GM12891 (cell line): ENCODE measurements around the gene TAF1B.

Experiments
- DNase-seq: peaks from one replicate; pipeline ENCODE4 v3.0.0; 2011; ENCODE audit warnings: low spot score; ENCODE audit not compliant: insufficient read length
- FAIRE-seq: peaks from 2 replicates; lab custom pipeline; 2011; peaks lifted over from hg19 to GRCh38; lab: Jason Lieb, UNC
- PAX5 ChIP-seq: IDR thresholded peaks from 2 replicates; pipeline ENCODE4 v1.6.1; 2011; ENCODE audit warnings: low read length, moderate library complexity, mild to moderate bottlenecking; ENCODE audit not compliant: insufficient read depth, severe bottlenecking
- POLR2A ChIP-seq: IDR thresholded peaks from 2 replicates; pipeline ENCODE4 v1.6.1; 2011; ENCODE audit warnings: low read depth, low read length, control low read depth
- POLR2AphosphoS5 ChIP-seq: IDR thresholded peaks from 2 replicates; pipeline ENCODE4 v1.6.1; 2011; ENCODE audit warnings: low read depth, low read length, control low read depth
- POU2F2 ChIP-seq: IDR thresholded peaks from 2 replicates; pipeline ENCODE4 v1.6.1; 2011; ENCODE audit warnings: low read depth, mild to moderate bottlenecking, control low read depth, low read length, moderate library complexity
- SPI1 ChIP-seq: IDR thresholded peaks from 2 replicates; pipeline ENCODE4 v1.6.1; 2011; ENCODE audit warnings: low read depth, low read length, control low read depth
- TAF1 ChIP-seq: IDR thresholded peaks from 2 replicates; pipeline ENCODE4 v1.6.1; 2011; ENCODE audit warnings: low read depth, low read length, control low read depth

Gene TAF1B

GRCh38 chr2:9815076-9815475 is 28.2 kb upstream of the TAF1B start:
- FAIRE-seq (no peak), DNase-seq (no peak)
- TF ChIP-seq POLR2AphosphoS5 (no peak), SPI1 (no peak), TAF1 (no peak), PAX5 (no peak), POU2F2 (no peak), POLR2A (no peak)

- FAIRE-seq (no peak), DNase-seq (no peak)
- TF ChIP-seq POU2F2 (no peak), POLR2A (no peak), POLR2AphosphoS5 (no peak)
These were observed 27.4 kb upstream of the TAF1B start for GRCh38 chr2:9815844-9816279.

GRCh38 chr2:9818097-9818496 is 25.2 kb upstream of the TAF1B start:
- DNase-seq = no peak
- no peak for FAIRE-seq
- TF ChIP-seq POU2F2 = no peak
- no peak for TF ChIP-seq PAX5
- no peak for TF ChIP-seq TAF1
- TF ChIP-seq SPI1 = no peak

- TF ChIP-seq PAX5 (no peak), SPI1 (no peak), TAF1 (no peak), POLR2A (no peak), POU2F2 (no peak), POLR2AphosphoS5 (no peak)
- no peak for DNase-seq
- FAIRE-seq = no peak
These were observed 23.7 kb upstream of the TAF1B start for GRCh38 chr2:9819551-9819950.

- DNase-seq (no peak), FAIRE-seq (no peak)
- TF ChIP-seq POLR2AphosphoS5 (no peak), TAF1 (no peak), POU2F2 (no peak), POLR2A (no peak), PAX5 (no peak)
These were observed 23.0 kb upstream of the TAF1B start for GRCh38 chr2:9820020-9820973.

GRCh38 chr2:9821805-9822445 is 21.3 kb upstream of the TAF1B start:
- TF ChIP-seq POLR2A (no peak), POU2F2 (no peak), SPI1 (no peak)
- DNase-seq (no peak), FAIRE-seq (no peak)

GRCh38 chr2:9824441-9824840 is 18.8 kb upstream of the TAF1B start:
- TF ChIP-seq SPI1 (no peak), POLR2AphosphoS5 (no peak), POLR2A (no peak), POU2F2 (no peak), PAX5 (no peak), TAF1 (no peak)
- DNase-seq (no peak), FAIRE-seq (no peak)

- TF ChIP-seq POLR2A (no peak), SPI1 (no peak), POLR2AphosphoS5 (no peak), POU2F2 (no peak), PAX5 (no peak), TAF1 (no peak)
- DNase-seq (no peak), FAIRE-seq (no peak)
These were observed 18.1 kb upstream of the TAF1B start for GRCh38 chr2:9824956-9825720.

GRCh38 chr2:9826208-9826607 is 17.1 kb upstream of the TAF1B start:
- DNase-seq (no peak), FAIRE-seq (no peak)
- TF ChIP-seq PAX5 (no peak), TAF1 (no peak), POLR2AphosphoS5 (no peak), SPI1 (no peak), POLR2A (no peak), POU2F2 (no peak)
